HepG2 (cell line): Measurements from ENCODE around the gene SDC1. TPM values are rescaled to one million over a fixed set of nuclear protein-coding genes. Genes with fewer than 3 reads are reported as not detected.

Source experiments
- ASH2L ChIP-seq: fragments of 300-600, 200-600 bp; sonication (generic); IDR thresholded peaks from 2 replicates; pipeline ENCODE4 v1.7.0; 2017; ENCODE audit warnings: low read depth, mild to moderate bottlenecking, moderate library complexity, mixed read lengths, low read length; ENCODE audit not compliant: insufficient read length
- CBX2 ChIP-seq, 2 experiments: fragments of 200-600 bp in 1 of 2; sonication (generic); formaldehyde crosslinking in 1 of 2; IDR thresholded peaks; 2 replicates each; pipeline versions ENCODE4 v1.7.0 to v1.8.1; 2018 to 2022; ENCODE audit warnings: low read depth in 2 of 2, low read length in 1 of 2, mild to moderate bottlenecking in 1 of 2, missing genetic modification reagents in 1 of 2
- CC2D1A ChIP-seq: sonication (generic); formaldehyde crosslinking; IDR thresholded peaks from 2 replicates; pipeline ENCODE4 v1.8.1; 2023; ENCODE audit warnings: mild to moderate bottlenecking, missing genetic modification reagents
- FOXJ3 ChIP-seq: sonication (generic); formaldehyde crosslinking; IDR thresholded peaks from 2 replicates; pipeline ENCODE4 v1.4.0; 2020; ENCODE audit warnings: missing genetic modification reagents, mild to moderate bottlenecking, borderline replicate concordance
- GRHL1 ChIP-seq: sonication (generic); formaldehyde crosslinking; conservative IDR thresholded peaks from 2 replicates; pipeline ENCODE4 v1.8.0; 2022; ENCODE audit warnings: missing genetic modification reagents
- MAFK ChIP-seq, 2 experiments: IDR thresholded peaks in 1 of 2; conservative IDR thresholded peaks in 1 of 2; 2 replicates each; pipeline ENCODE4 v1.6.1; 2011; ENCODE audit warnings: improper control_type of control experiment in 2 of 2, low read length in 2 of 2
- MATR3 ChIP-seq: sonication (generic); formaldehyde crosslinking; IDR thresholded peaks from 2 replicates; pipeline ENCODE4 v1.4.0; 2020; ENCODE audit warnings: missing genetic modification reagents
- NBN ChIP-seq: fragments of 450-650 bp; conservative IDR thresholded peaks from 2 replicates; pipeline ENCODE4 v1.6.1; 2017
- NFKB2 ChIP-seq: sonication (generic); formaldehyde crosslinking; IDR thresholded peaks from 2 replicates; pipeline ENCODE4 v1.4.0; 2020; ENCODE audit warnings: missing genetic modification reagents, borderline replicate concordance
- NFKBIZ ChIP-seq: IDR thresholded peaks from 2 replicates; pipeline ENCODE4 v1.6.1; 2018; ENCODE audit warnings: missing genetic modification reagents, missing compliant biosample characterization
- PAWR ChIP-seq: sonication (generic); formaldehyde crosslinking; IDR thresholded peaks from 2 replicates; pipeline ENCODE4 v1.4.0; 2020; ENCODE audit warnings: missing genetic modification reagents, mild to moderate bottlenecking, borderline replicate concordance
- RBM39 ChIP-seq: fragments of 200-400 bp; formaldehyde crosslinking; IDR thresholded peaks from one replicate; pipeline ENCODE4 v1.6.1; 2018; ENCODE audit warnings: antibody characterized with exemption, mild to moderate bottlenecking, low read depth, low read length; ENCODE audit not compliant: poor library complexity, severe bottlenecking
- RNF2 ChIP-seq: fragments of 450-650 bp; conservative IDR thresholded peaks from 2 replicates; pipeline ENCODE4 v1.6.1; 2016; ENCODE audit warnings: low read depth
- SP140L ChIP-seq: sonication (generic); formaldehyde crosslinking; IDR thresholded peaks from 2 replicates; pipeline ENCODE4 v1.4.0; 2020; ENCODE audit warnings: missing genetic modification reagents, borderline replicate concordance
- ZBTB3 ChIP-seq: sonication (generic); formaldehyde crosslinking; IDR thresholded peaks from 2 replicates; pipeline ENCODE4 v1.4.0; 2020; ENCODE audit warnings: low read depth, mild to moderate bottlenecking, moderate library complexity, missing genetic modification reagents, borderline replicate concordance
- ZIK1 ChIP-seq: sonication (generic); formaldehyde crosslinking; IDR thresholded peaks from 2 replicates; pipeline ENCODE4 v1.5.0; 2020; ENCODE audit warnings: mild to moderate bottlenecking, low read depth, missing genetic modification reagents, borderline replicate concordance
- ZNF30 ChIP-seq: sonication (generic); formaldehyde crosslinking; IDR thresholded peaks from 2 replicates; pipeline ENCODE4 v1.5.0; 2020; ENCODE audit warnings: mild to moderate bottlenecking, missing genetic modification reagents
- ZNF343 ChIP-seq: sonication (generic); formaldehyde crosslinking; IDR thresholded peaks from 2 replicates; pipeline ENCODE4 v1.4.0; 2020; ENCODE audit warnings: mild to moderate bottlenecking, missing genetic modification reagents
- ZNF724P ChIP-seq: sonication (generic); formaldehyde crosslinking; IDR thresholded peaks from 2 replicates; pipeline ENCODE4 v1.8.0; 2022; ENCODE audit warnings: missing genetic modification reagents, borderline replicate concordance
- ZNF75D ChIP-seq: sonication (generic); formaldehyde crosslinking; IDR thresholded peaks from 2 replicates; pipeline ENCODE4 v1.8.1; 2023; ENCODE audit warnings: missing genetic modification reagents, mild to moderate bottlenecking, borderline replicate concordance
- polyA plus RNA-seq, 8 experiments: library from polyadenylated mRNA; depleted of rRNA in 3 of 8; stranded (reverse) in 7 of 8; unstranded in 1 of 8; fragments of >200 nt; fragmentation: Illumina TruSeq in 4 of 8; extraction: Trizol in 4 of 8; gene quantifications; 2 replicates each; pipeline versions ENCODE4 v1.2.1 to v1.2.3, GENCODE V29; 2011 to 2016; ENCODE audit warnings: low read depth in 4 of 8, missing spikeins in 1 of 8, mixed read lengths in 1 of 8; ENCODE audit not compliant: insufficient read depth in 1 of 8
- total RNA-seq, 5 experiments: library from RNA; depleted of rRNA; stranded (reverse); fragments of >200 nt; fragmentation: Illumina TruSeq; extraction: Trizol; gene quantifications; 2 replicates each; pipeline ENCODE4 v1.2.3, GENCODE V29; 2016; ENCODE audit warnings: low read depth in 1 of 5
- TF ChIP-seq, protein P1 (sequence below): sonication (generic); formaldehyde crosslinking; IDR thresholded peaks from 2 replicates; pipeline ENCODE4 v1.4.0; 2020; ENCODE audit warnings: missing genetic modification reagents

The SDC1 gene
- total and polyA plus RNA-seq, 2 of the 13 experiments (the other 11 are each of a cell fraction or from before 2014, with no cell fraction given) = 108 to 119 TPM

GRCh38 chr2:20215183-20216040 lies 9.5 kb downstream of the SDC1 start (continued):
- TF ChIP-seq ASH2L (peak; percentile 64), CC2D1A (CRISPR knock-in tag) (no peak), ZBTB3 (no peak), NFKBIZ (peak; percentile 39; the same call in 1 of the 2 replicates), MATR3 (CRISPR knock-in tag) (no peak), FOXJ3 (peak; percentile 67; the same call in 1 of the 2 replicates), RNF2 (no peak), CBX2 (IDR thresholded peaks at IDR 0.05; ENCODE audit: low read depth, low read length) (no peak), CBX2 (CRISPR knock-in tag; IDR thresholded peaks at IDR 0.05; ENCODE audit: low read depth) (no peak), NFKB2 (CRISPR knock-in tag) (peak; percentile 68; the same call in 1 of the 2 replicates), PAWR (CRISPR knock-in tag) (no peak), ZIK1 (no peak), ZNF343 (CRISPR knock-in tag) (peak; percentile 74; the same call in 1 of the 2 replicates), ZNF75D (CRISPR knock-in tag) (no peak), MAFK (conservative IDR thresholded peaks at IDR 0.05 in 1 of 2, IDR thresholded peaks at IDR 0.05 in 1 of 2; ENCODE audit: low read length in 2 of 2) (0 out of 4 replicates have a peak, but pooled peaks of 1 of the 2 experiments have one; percentile 15), ZNF30 (CRISPR knock-in tag) (no peak), NBN (no peak), SP140L (0 out of 2 replicates have a peak, but pooled peaks have one; percentile 42), GRHL1 (CRISPR knock-in tag) (no peak), ZNF724P (CRISPR knock-in tag) (peak; percentile 53; the same call in 1 of the 2 replicates), RBM39 (no peak)
- TF ChIP-seq, protein P1, sequence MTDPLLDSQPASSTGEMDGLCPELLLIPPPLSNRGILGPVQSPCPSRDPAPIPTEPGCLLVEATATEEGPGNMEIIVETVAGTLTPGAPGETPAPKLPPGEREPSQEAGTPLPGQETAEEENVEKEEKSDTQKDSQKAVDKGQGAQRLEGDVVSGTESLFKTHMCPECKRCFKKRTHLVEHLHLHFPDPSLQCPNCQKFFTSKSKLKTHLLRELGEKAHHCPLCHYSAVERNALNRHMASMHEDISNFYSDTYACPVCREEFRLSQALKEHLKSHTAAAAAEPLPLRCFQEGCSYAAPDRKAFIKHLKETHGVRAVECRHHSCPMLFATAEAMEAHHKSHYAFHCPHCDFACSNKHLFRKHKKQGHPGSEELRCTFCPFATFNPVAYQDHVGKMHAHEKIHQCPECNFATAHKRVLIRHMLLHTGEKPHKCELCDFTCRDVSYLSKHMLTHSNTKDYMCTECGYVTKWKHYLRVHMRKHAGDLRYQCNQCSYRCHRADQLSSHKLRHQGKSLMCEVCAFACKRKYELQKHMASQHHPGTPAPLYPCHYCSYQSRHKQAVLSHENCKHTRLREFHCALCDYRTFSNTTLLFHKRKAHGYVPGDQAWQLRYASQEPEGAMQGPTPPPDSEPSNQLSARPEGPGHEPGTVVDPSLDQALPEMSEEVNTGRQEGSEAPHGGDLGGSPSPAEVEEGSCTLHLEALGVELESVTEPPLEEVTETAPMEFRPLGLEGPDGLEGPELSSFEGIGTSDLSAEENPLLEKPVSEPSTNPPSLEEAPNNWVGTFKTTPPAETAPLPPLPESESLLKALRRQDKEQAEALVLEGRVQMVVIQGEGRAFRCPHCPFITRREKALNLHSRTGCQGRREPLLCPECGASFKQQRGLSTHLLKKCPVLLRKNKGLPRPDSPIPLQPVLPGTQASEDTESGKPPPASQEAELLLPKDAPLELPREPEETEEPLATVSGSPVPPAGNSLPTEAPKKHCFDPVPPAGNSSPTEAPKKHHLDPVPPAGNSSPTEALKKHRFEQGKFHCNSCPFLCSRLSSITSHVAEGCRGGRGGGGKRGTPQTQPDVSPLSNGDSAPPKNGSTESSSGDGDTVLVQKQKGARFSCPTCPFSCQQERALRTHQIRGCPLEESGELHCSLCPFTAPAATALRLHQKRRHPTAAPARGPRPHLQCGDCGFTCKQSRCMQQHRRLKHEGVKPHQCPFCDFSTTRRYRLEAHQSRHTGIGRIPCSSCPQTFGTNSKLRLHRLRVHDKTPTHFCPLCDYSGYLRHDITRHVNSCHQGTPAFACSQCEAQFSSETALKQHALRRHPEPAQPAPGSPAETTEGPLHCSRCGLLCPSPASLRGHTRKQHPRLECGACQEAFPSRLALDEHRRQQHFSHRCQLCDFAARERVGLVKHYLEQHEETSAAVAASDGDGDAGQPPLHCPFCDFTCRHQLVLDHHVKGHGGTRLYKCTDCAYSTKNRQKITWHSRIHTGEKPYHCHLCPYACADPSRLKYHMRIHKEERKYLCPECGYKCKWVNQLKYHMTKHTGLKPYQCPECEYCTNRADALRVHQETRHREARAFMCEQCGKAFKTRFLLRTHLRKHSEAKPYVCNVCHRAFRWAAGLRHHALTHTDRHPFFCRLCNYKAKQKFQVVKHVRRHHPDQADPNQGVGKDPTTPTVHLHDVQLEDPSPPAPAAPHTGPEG (CRISPR knock-in tag) = 0 out of 2 replicates have a peak, but pooled peaks have one; percentile 55
